ENCODE data around the gene SP3.

DNA sequence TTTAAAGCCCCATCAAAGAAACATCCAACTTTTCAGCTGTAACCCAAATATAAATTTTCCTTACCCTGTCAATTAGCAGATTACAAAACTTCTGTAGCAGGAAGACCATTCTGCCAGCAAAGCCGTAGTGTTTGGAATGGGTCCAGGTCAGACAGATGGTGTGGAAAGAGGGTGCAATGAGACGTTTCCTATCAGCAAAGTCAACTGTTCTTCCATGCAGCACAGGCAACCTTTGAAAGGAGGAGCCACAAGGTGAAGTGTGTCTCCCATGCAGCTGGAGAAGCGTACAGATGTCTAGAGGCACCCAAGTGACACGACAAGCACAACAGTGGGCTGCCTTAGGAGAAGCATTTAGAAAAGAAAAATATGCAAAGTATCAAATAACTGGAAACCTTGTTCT lies 83.7 kb downstream of the SP3 start:
- TF ChIP-seq POLR2A (IDR thresholded peaks at IDR 0.05) (no peak), CTCF (IDR thresholded peaks at IDR 0.05) (no peak)
